ENCODE data around the gene MCCC1. TPM values are rescaled to one million over a fixed set of nuclear protein-coding genes. Genes with fewer than 3 reads are reported as not detected.

The MCCC1 gene
- total and polyA plus RNA-seq, 2 of the 13 experiments (the other 11 are each of a cell fraction or from before 2014, with no cell fraction given), result 11.7 to 30.1 TPM

DNA sequence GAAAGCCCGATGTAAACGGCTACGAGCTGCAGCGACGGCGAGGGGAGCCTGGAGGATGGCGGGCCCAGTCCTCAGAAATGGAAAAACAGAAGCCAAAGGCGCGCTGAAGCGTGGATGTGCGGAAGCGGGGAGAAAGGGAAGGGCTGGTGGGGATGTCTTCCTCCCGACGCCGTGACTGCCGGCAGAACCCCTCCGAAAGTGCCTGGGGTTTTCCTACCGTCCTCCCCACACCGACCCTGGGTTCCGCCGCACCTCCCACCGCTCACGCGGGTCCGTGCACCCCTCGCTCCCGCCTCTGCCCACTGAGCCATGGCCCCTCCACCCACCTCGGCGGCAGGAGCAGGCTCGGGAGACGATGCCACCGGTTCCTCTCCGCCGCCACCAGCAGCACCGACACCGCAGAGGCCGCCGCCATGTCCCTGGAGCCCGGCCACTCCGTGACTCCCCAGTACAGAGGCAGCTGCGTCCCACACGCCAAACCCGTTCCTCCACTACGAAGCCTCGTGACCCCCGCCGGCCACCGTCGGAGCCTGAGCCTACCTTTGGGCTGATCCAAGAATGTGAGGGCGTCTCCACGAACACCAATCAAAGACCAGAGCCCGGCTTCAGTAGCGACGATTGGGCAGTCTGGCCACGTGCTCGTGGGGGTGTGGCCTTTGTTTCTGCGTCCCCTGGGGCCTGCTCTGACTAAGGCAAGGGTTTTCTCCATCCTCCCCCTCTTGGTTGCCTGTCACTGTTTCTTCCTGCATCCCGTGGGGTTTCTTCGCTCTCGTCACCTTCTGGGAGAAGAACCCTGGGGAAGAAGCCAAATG lies at the start of gene MCCC1 (continued):
- TF ChIP-seq SAFB2 (CRISPR knock-in tag; IDR thresholded peaks at IDR 0.05; ENCODE audit: borderline replicate concordance, low read depth) (peak; percentile 57; the same call in 1 of the 2 replicates), ZKSCAN8 (CRISPR knock-in tag; IDR thresholded peaks at IDR 0.05; ENCODE audit: borderline replicate concordance) (no peak), PHF21A (CRISPR knock-in tag; IDR thresholded peaks at IDR 0.05) (peak; percentile 78), SRF (IDR thresholded peaks at IDR 0.05; ENCODE audit: low read depth, low read length) (no peak), KDM5B (CRISPR knock-in tag; IDR thresholded peaks at IDR 0.05; ENCODE audit: borderline replicate concordance) (peak; percentile 91), SP1 (IDR thresholded peaks at IDR 0.05) (no peak), SP1 (CRISPR knock-in tag; IDR thresholded peaks at IDR 0.05) (peak; percentile 55), MAFG (CRISPR knock-in tag; IDR thresholded peaks at IDR 0.05) (no peak), HIVEP1 (CRISPR knock-in tag; IDR thresholded peaks at IDR 0.05) (peak; percentile 91), ZNF124 (CRISPR knock-in tag; IDR thresholded peaks at IDR 0.05) (no peak), TGIF2 (CRISPR knock-in tag; IDR thresholded peaks at IDR 0.05) (peak; percentile 76), ZNF839 (CRISPR knock-in tag; IDR thresholded peaks at IDR 0.05; ENCODE audit: borderline replicate concordance) (no peak; the same call in 1 of the 2 replicates), POLR2AphosphoS5 (IDR thresholded peaks at IDR 0.05; ENCODE audit: low read depth, low read length) (peak; percentile 58), AKAP8 (CRISPR knock-in tag; IDR thresholded peaks at IDR 0.05) (peak; percentile 35; the same call in 1 of the 2 replicates)
- TF ChIP-seq, protein P1, sequence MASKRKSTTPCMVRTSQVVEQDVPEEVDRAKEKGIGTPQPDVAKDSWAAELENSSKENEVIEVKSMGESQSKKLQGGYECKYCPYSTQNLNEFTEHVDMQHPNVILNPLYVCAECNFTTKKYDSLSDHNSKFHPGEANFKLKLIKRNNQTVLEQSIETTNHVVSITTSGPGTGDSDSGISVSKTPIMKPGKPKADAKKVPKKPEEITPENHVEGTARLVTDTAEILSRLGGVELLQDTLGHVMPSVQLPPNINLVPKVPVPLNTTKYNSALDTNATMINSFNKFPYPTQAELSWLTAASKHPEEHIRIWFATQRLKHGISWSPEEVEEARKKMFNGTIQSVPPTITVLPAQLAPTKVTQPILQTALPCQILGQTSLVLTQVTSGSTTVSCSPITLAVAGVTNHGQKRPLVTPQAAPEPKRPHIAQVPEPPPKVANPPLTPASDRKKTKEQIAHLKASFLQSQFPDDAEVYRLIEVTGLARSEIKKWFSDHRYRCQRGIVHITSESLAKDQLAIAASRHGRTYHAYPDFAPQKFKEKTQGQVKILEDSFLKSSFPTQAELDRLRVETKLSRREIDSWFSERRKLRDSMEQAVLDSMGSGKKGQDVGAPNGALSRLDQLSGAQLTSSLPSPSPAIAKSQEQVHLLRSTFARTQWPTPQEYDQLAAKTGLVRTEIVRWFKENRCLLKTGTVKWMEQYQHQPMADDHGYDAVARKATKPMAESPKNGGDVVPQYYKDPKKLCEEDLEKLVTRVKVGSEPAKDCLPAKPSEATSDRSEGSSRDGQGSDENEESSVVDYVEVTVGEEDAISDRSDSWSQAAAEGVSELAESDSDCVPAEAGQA (IDR thresholded peaks at IDR 0.05; ENCODE audit: low read depth), result 0 out of 2 replicates have a peak, but pooled peaks have one; percentile 60
- TF ChIP-seq, protein P1 (CRISPR knock-in tag; IDR thresholded peaks at IDR 0.05; ENCODE audit: borderline replicate concordance), result no peak
- TF ChIP-seq, protein P2, sequence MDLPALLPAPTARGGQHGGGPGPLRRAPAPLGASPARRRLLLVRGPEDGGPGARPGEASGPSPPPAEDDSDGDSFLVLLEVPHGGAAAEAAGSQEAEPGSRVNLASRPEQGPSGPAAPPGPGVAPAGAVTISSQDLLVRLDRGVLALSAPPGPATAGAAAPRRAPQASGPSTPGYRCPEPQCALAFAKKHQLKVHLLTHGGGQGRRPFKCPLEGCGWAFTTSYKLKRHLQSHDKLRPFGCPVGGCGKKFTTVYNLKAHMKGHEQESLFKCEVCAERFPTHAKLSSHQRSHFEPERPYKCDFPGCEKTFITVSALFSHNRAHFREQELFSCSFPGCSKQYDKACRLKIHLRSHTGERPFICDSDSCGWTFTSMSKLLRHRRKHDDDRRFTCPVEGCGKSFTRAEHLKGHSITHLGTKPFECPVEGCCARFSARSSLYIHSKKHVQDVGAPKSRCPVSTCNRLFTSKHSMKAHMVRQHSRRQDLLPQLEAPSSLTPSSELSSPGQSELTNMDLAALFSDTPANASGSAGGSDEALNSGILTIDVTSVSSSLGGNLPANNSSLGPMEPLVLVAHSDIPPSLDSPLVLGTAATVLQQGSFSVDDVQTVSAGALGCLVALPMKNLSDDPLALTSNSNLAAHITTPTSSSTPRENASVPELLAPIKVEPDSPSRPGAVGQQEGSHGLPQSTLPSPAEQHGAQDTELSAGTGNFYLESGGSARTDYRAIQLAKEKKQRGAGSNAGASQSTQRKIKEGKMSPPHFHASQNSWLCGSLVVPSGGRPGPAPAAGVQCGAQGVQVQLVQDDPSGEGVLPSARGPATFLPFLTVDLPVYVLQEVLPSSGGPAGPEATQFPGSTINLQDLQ (CRISPR knock-in tag; IDR thresholded peaks at IDR 0.05), result no peak
- TF ChIP-seq, protein P3, sequence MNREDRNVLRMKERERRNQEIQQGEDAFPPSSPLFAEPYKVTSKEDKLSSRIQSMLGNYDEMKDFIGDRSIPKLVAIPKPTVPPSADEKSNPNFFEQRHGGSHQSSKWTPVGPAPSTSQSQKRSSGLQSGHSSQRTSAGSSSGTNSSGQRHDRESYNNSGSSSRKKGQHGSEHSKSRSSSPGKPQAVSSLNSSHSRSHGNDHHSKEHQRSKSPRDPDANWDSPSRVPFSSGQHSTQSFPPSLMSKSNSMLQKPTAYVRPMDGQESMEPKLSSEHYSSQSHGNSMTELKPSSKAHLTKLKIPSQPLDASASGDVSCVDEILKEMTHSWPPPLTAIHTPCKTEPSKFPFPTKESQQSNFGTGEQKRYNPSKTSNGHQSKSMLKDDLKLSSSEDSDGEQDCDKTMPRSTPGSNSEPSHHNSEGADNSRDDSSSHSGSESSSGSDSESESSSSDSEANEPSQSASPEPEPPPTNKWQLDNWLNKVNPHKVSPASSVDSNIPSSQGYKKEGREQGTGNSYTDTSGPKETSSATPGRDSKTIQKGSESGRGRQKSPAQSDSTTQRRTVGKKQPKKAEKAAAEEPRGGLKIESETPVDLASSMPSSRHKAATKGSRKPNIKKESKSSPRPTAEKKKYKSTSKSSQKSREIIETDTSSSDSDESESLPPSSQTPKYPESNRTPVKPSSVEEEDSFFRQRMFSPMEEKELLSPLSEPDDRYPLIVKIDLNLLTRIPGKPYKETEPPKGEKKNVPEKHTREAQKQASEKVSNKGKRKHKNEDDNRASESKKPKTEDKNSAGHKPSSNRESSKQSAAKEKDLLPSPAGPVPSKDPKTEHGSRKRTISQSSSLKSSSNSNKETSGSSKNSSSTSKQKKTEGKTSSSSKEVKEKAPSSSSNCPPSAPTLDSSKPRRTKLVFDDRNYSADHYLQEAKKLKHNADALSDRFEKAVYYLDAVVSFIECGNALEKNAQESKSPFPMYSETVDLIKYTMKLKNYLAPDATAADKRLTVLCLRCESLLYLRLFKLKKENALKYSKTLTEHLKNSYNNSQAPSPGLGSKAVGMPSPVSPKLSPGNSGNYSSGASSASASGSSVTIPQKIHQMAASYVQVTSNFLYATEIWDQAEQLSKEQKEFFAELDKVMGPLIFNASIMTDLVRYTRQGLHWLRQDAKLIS (CRISPR knock-in tag; IDR thresholded peaks at IDR 0.05), result no peak

All from HepG2 (cell line).